H1 (cell line): ENCODE data around the gene ZBED6. TPM values are rescaled to one million over a fixed set of nuclear protein-coding genes. Genes with fewer than 3 reads are reported as not detected.

Source experiments
- BACH1 ChIP-seq: IDR thresholded peaks from 2 replicates; pipeline ENCODE4 v1.6.1; 2012; ENCODE audit warnings: low read length, improper control_type of control experiment
- CBX8 ChIP-seq: fragments of 300-800, 300-1000 bp; sonication (generic); IDR thresholded peaks from 2 replicates; pipeline ENCODE4 v1.7.1; 2016; ENCODE audit warnings: low read depth, low read length, borderline replicate concordance
- CHD1 ChIP-seq: IDR thresholded peaks from 2 replicates; pipeline ENCODE4 v1.6.1; 2012; ENCODE audit warnings: low read depth, low read length, improper control_type of control experiment
- CHD7 ChIP-seq: fragments of 300-600 bp; sonication (generic); IDR thresholded peaks from 2 replicates; pipeline ENCODE4 v1.7.1; 2012; ENCODE audit warnings: low read length, moderate library complexity, mild to moderate bottlenecking, inconsistent platforms; ENCODE audit not compliant: insufficient replicate concordance
- EGR1 ChIP-seq: IDR thresholded peaks from 2 replicates; pipeline ENCODE4 v1.6.1; 2011; ENCODE audit warnings: low read depth, low read length, borderline replicate concordance
- JUND ChIP-seq: IDR thresholded peaks from 2 replicates; pipeline ENCODE4 v1.6.1; 2011; ENCODE audit warnings: mild to moderate bottlenecking, improper control_type of control experiment, low read length
- KDM5A ChIP-seq: fragments of 200-600 bp; IDR thresholded peaks from 2 replicates; pipeline ENCODE4 v1.7.1; 2012; ENCODE audit warnings: mild to moderate bottlenecking, low read length, inconsistent platforms, mixed read lengths
- SAP30 ChIP-seq: fragments of 300-600 bp; sonication (generic); IDR thresholded peaks from 2 replicates; pipeline ENCODE4 v1.7.1; 2012; ENCODE audit warnings: low read length, moderate library complexity, mild to moderate bottlenecking, inconsistent platforms; ENCODE audit not compliant: insufficient read depth, insufficient replicate concordance
- SP2 ChIP-seq: IDR thresholded peaks from 2 replicates; pipeline ENCODE4 v1.6.1; 2012; ENCODE audit warnings: mild to moderate bottlenecking, low read length, inconsistent platforms
- SUZ12 ChIP-seq: fragments of 200-600 bp; sonication (generic); IDR thresholded peaks from 2 replicates; pipeline ENCODE4 v1.6.1; 2012; ENCODE audit warnings: mild to moderate bottlenecking, inconsistent platforms, low read length, moderate library complexity, mixed read lengths
- polyA plus RNA-seq, 7 experiments: library from polyadenylated mRNA; depleted of rRNA in 3 of 7; stranded (reverse) in 5 of 7; unstranded in 2 of 7; fragments of >200 nt in 5 of 7; fragments of 200-250 nt in 2 of 7; gene quantifications; 1 replicate in 5 of 7; 2 replicates in 1 of 7; 4 replicates in 1 of 7; pipeline versions ENCODE4 v1.2.1 to v1.2.3, GENCODE V29; 2011 to 2013; ENCODE audit warnings: missing spikeins in 2 of 7, mixed read lengths in 2 of 7
- total RNA-seq: library from RNA; stranded (reverse); fragmentation: NEBNext Ultra II Directional; extraction: Animal tissue kit (Norgen Biotek cat#: 25700); gene quantifications from 2 replicates; pipeline ENCODE4 v1.2.1, GENCODE V29; 2021
- TF ChIP-seq, protein P1 (sequence below): IDR thresholded peaks from 2 replicates; pipeline ENCODE4 v1.6.1; 2012; ENCODE audit warnings: low read length, inconsistent platforms

The ZBED6 gene
- total and polyA plus RNA-seq, 2 of the 8 experiments (the other 6 are each of a cell fraction or from before 2014, with no cell fraction given), result 1.4 to 25.9 TPM

- TF ChIP-seq CHD7 (no peak), JUND (no peak), SUZ12 (no peak), SP2 (no peak), SAP30 (no peak), CHD1 (no peak), EGR1 (no peak), BACH1 (no peak), KDM5A (no peak), CBX8 (no peak)
- TF ChIP-seq, protein P1, sequence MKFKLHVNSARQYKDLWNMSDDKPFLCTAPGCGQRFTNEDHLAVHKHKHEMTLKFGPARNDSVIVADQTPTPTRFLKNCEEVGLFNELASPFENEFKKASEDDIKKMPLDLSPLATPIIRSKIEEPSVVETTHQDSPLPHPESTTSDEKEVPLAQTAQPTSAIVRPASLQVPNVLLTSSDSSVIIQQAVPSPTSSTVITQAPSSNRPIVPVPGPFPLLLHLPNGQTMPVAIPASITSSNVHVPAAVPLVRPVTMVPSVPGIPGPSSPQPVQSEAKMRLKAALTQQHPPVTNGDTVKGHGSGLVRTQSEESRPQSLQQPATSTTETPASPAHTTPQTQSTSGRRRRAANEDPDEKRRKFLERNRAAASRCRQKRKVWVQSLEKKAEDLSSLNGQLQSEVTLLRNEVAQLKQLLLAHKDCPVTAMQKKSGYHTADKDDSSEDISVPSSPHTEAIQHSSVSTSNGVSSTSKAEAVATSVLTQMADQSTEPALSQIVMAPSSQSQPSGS, result no peak
These were observed 10.3 kb downstream of the ZBED6 start (continued) for GRCh38 chr1:203805689-203806088.
